ENCODE results near the gene SNCG. TPM values are rescaled to one million over a fixed set of nuclear protein-coding genes. Genes with fewer than 3 reads are reported as not detected.

SNCG gene
- total RNA-seq, 1 experiment from 2014 or later: 7.2 TPM

DNA sequence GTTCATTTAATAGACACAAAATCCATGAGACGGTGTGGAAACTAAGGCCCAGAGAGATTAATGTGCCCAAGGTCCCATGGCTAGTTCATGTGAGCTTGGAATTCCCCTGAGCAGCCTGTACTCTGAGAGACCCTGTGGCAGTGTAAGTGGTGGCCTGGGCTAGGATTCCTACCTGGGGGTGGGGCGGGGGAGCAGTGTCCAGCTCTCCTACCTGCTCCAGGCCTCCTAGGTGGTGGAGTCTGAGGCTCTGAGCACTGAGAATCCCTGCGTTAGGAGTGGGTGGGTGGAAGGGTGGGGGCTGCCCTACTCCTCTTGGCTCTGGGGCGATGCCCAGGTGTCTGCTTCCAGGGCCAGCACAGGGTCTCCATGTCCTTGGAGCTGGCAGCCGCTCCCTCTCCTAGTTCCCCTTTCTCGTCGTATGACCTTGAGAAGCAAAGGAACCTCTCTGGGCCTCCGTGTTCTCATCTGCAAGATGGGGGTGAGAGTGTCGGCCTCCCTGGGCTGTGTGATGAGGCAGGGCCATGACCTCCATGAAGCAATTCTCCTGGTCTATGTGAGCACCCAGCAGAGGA, 2.5 kb downstream of the SNCG start:
- peaks cover 9% of the 10 kb centered on the region for H3K4me1 Mint-ChIP-seq (ENCODE audit: low read depth, unreplicated experiment)
- no peak for DNase-seq
- H3K27me3 Mint-ChIP-seq (ENCODE audit: unreplicated experiment): no peaks in the 10 kb centered on the region
- CTCF ChIA-PET: interaction anchor here (0.9 kb wide), 1 partner anchor 17 kb away, joined by 3 read pairs; no protein-coding TSS in a partner anchor
- intact Hi-C loops (cut with micrococcal nuclease; ENCODE audit: unreplicated experiment): no loop called here
- H3K4me3 Mint-ChIP-seq (ENCODE audit: low read depth, unreplicated experiment): no peak overlapping the region
- H3K9me3 Mint-ChIP-seq (ENCODE audit: low read depth, unreplicated experiment): no peaks in the 10 kb centered on the region
- H3K27ac Mint-ChIP-seq (ENCODE audit: unreplicated experiment): no peak overlapping the region
- H3K36me3 Mint-ChIP-seq (ENCODE audit: insufficient read depth, unreplicated experiment): peaks cover 6% of the 10 kb centered on the region
- TF ChIP-seq, protein P1, sequence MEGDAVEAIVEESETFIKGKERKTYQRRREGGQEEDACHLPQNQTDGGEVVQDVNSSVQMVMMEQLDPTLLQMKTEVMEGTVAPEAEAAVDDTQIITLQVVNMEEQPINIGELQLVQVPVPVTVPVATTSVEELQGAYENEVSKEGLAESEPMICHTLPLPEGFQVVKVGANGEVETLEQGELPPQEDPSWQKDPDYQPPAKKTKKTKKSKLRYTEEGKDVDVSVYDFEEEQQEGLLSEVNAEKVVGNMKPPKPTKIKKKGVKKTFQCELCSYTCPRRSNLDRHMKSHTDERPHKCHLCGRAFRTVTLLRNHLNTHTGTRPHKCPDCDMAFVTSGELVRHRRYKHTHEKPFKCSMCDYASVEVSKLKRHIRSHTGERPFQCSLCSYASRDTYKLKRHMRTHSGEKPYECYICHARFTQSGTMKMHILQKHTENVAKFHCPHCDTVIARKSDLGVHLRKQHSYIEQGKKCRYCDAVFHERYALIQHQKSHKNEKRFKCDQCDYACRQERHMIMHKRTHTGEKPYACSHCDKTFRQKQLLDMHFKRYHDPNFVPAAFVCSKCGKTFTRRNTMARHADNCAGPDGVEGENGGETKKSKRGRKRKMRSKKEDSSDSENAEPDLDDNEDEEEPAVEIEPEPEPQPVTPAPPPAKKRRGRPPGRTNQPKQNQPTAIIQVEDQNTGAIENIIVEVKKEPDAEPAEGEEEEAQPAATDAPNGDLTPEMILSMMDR (IDR thresholded peaks at IDR 0.05; ENCODE audit: unreplicated experiment): no peak
- no TSS peak for BruUV-seq (replicated peaks)

DNA sequence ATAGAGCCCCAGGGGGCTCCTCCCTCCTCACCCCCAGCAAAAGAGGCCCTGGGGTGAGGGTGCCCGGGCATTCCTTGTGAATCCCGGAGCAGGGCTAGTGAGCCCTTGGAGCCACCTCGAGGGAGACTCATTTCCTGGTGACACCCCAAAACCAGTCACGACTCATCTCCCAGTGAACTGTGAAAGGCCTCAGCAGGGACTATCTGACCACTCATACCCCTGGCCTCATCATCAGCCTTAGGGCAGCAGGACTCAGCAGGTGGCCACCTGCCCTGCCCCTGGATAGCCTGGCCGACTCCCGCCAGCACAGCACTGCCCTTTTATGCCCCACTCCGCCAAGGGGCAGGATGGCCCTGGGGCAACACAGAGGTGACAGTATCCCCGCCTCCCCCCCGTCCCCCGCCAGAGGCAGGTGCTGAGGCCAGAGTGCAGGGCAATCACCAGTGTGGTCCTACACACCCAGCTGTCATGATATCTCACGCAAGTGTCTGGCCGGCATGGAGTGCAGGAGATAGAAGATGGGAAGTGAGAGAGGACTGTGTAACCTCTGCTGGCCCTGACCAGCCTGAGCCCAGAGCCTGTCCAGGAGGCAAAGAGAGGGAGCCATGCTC, 3.2 kb downstream of the SNCG start:
- Mint-ChIP-seq H3K27me3 (ENCODE audit: unreplicated experiment) (no peaks in the 10 kb centered on the region), H3K36me3 (ENCODE audit: insufficient read depth, unreplicated experiment) (peaks cover 6% of the 10 kb centered on the region), H3K4me3 (ENCODE audit: low read depth, unreplicated experiment) (no peak overlapping the region), H3K27ac (ENCODE audit: unreplicated experiment) (no peak overlapping the region), H3K9me3 (ENCODE audit: low read depth, unreplicated experiment) (no peaks in the 10 kb centered on the region), H3K4me1 (ENCODE audit: low read depth, unreplicated experiment) (peaks cover 9% of the 10 kb centered on the region)
- no TSS peak for BruUV-seq (replicated peaks)
- CTCF ChIA-PET: no interaction called here
- TF ChIP-seq, protein P1 (IDR thresholded peaks at IDR 0.05; ENCODE audit: unreplicated experiment): no peak
- intact Hi-C loops (cut with micrococcal nuclease; ENCODE audit: unreplicated experiment): no loop called here
- no peak for DNase-seq

DNA sequence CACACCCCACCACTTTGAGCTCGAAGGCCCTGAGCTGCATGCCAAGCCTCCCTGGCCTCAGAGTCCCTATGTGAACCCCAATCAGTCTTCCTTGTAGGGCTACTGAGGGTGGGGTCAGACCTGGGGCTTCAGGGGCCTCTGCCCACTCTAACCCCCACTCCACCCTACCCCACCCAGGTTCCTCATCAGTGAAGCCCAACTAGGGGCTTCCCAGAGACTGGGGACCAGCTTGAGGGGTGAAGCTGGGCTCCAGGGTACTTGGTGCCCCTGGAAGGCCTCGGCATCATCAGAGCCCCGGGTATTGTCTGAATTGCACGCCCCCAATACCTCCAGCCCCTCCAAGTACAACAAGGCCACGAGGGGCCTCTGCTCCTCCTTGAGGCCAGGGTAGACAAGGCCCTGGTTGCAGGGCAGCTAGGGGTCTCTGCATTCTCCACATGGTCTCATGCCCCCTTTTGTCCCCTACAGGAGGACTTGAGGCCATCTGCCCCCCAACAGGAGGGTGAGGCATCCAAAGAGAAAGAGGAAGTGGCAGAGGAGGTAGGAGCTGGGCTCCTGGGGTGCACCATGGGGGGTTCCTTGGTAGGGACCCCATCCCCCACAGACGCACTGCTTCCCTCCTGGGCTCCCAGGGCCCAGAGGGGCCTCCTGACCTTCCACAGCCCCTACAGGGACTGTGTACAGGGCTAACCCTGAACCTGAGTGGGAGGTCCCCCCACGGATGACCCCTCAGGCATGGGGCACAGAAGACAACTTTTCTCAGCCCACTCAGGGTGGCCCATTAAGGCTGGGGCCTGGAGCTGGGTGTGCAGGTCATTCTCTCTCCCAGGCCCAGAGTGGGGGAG, 4.0 kb downstream of the SNCG start:
- CTCF ChIA-PET: no interaction called here

DNA sequence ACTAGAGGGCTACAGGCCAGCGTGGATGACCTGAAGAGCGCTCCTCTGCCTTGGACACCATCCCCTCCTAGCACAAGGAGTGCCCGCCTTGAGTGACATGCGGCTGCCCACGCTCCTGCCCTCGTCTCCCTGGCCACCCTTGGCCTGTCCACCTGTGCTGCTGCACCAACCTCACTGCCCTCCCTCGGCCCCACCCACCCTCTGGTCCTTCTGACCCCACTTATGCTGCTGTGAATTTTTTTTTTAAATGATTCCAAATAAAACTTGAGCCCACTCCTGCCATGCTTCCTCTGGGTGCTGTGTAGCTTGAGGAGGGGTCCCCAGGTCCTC, 4.5 kb downstream of the SNCG start:
- H3K27me3 Mint-ChIP-seq (ENCODE audit: unreplicated experiment): no peaks in the 10 kb centered on the region
- TF ChIP-seq, protein P1 (IDR thresholded peaks at IDR 0.05; ENCODE audit: unreplicated experiment): no peak
- H3K4me1 Mint-ChIP-seq (ENCODE audit: low read depth, unreplicated experiment): peaks cover 9% of the 10 kb centered on the region
- CTCF ChIA-PET: no interaction called here
- BruUV-seq (replicated peaks): no TSS peak
- intact Hi-C loops (cut with micrococcal nuclease; ENCODE audit: unreplicated experiment): no loop called here
- peaks cover 6% of the 10 kb centered on the region for H3K36me3 Mint-ChIP-seq (ENCODE audit: insufficient read depth, unreplicated experiment)
- H3K4me3 Mint-ChIP-seq (ENCODE audit: low read depth, unreplicated experiment): no peak overlapping the region
- DNase-seq: no peak
- no peaks in the 10 kb centered on the region for H3K9me3 Mint-ChIP-seq (ENCODE audit: low read depth, unreplicated experiment)
- no peak overlapping the region for H3K27ac Mint-ChIP-seq (ENCODE audit: unreplicated experiment)

More for the DNA sequence above, 4.0 kb downstream of the SNCG start:
- Mint-ChIP-seq H3K9me3 (ENCODE audit: low read depth, unreplicated experiment) (no peaks in the 10 kb centered on the region), H3K36me3 (ENCODE audit: insufficient read depth, unreplicated experiment) (peaks cover 6% of the 10 kb centered on the region), H3K4me1 (ENCODE audit: low read depth, unreplicated experiment) (peaks cover 9% of the 10 kb centered on the region), H3K27ac (ENCODE audit: unreplicated experiment) (no peak overlapping the region), H3K4me3 (ENCODE audit: low read depth, unreplicated experiment) (no peak overlapping the region), H3K27me3 (ENCODE audit: unreplicated experiment) (no peaks in the 10 kb centered on the region)
- DNase-seq: no peak
- intact Hi-C loops (cut with micrococcal nuclease; ENCODE audit: unreplicated experiment): no loop called here
- BruUV-seq (replicated peaks): no TSS peak
- TF ChIP-seq, protein P1 (IDR thresholded peaks at IDR 0.05; ENCODE audit: unreplicated experiment): no peak
